Islet of Langerhans (tissue), 1 donor: Measurements from ENCODE around the gene KCNMB4.
A peak's percentile ranks its signal among the peaks of the same experiment; 100 is the strongest.

Experiments used
- FAIRE-seq: peaks from one replicate; lab custom pipeline; 2011; peaks lifted over from hg19 to GRCh38; lab: Jason Lieb, UNC

Gene KCNMB4, protein sequence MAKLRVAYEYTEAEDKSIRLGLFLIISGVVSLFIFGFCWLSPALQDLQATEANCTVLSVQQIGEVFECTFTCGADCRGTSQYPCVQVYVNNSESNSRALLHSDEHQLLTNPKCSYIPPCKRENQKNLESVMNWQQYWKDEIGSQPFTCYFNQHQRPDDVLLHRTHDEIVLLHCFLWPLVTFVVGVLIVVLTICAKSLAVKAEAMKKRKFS

GRCh38 chr12:70365648-70366518 is at the start of gene KCNMB4:
KCNMB4 (plus strand) TSS chr12:70366290; CDS start chr12:70366735, 445 bp downstream.
- FAIRE-seq: no peak

GRCh38 chr12:70317781-70318180 is 48.3 kb upstream of the KCNMB4 start:
- FAIRE-seq: no peak

DNA sequence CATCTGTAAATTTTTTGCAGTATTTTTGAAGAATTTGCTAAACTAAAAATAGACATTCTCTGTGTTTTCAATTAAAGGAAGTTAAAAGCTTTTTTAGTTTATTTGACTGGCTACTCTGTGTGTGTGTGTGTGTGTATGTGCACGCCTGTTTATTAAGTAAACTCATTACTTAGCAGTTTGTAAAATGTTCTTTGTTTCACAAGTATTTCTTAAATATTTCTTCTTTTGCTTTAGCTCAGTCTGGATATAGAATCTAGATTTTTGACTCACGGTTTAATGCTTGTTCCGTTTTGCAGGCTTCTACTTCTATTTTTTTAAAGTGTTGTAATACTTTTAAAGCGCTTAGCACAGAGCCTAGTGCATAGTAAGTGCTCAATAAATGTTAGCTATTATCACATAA is 46.5 kb upstream of the KCNMB4 start:
- FAIRE-seq: peak; percentile 79

DNA sequence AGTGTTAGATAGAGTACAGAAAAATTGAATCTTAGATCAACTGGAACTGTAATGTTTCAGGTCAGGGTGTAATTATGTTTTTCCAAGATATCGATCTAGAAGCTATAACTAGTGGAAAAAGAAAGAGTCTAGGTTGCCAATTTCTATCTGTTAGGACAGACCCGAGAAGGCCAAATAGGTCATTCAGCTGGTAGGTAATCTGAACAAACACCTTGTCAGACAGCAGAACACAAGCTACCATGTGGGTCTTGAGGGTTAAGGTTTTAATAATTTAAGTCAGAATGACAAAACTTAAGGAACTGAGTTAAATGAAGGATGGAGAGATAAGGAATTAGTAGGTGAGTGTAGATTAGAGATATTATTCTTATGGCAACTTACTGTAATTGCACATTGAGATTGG is 44.9 kb upstream of the KCNMB4 start:
- FAIRE-seq: no peak

- FAIRE-seq: no peak
Observed at GRCh38 chr12:70327541-70327940, 38.5 kb upstream of the KCNMB4 start.

DNA sequence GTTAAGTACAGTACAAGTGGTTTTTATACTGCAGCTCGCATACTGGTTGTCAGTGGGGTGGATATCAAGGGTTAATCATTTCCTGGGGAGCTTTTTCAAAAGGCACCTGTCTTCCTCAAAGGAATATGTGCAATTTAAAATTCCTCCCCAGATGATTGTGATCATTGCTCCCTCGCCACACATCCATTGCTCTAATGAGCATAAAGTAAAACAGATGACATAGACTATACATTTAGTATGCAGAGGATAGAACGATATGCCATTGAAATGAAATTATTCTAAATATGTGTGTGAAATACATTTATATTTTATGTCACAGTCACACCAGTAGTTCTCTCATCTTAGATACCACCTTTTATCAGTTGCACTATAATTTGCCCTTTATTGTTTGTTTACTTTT is 36.4 kb upstream of the KCNMB4 start:
- FAIRE-seq: no peak

DNA sequence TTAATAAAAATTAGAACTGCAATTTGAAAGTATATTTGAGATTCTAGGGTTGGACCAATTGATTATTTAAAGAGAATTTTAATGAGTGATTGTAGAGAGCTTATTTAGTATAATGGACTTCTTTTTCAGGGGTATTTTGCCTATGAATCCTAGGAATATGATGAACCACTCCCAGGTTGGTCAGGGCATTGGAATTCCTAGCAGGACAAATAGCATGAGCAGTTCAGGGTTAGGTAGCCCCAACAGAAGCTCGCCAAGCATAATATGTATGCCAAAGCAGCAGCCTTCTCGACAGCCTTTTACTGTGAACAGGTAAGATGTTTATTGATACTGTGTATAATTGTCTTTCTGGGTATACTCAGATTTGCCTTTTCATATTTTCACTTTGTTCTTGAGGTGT is 35.9 kb upstream of the KCNMB4 start:
- FAIRE-seq: no peak

DNA sequence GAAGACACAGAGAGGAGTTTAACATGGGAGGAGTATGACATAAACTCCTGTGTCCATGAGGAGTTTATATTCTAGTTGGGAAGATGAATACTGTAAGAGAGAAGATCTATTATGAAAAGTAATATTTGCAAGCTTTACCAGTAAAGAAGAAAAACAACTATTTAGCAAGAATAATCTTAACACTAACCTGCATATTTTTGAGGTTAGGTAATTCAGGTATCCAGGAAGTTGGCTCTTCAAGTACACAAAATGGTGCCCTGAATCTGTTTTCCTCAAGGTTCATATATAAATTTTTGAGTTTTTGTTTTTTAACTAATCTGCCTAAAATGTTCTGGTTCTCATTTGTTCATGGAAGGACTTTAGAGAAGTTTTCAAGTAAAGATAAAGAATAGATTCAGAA is 33.9 kb upstream of the KCNMB4 start:
- peak; percentile 68 for FAIRE-seq

DNA sequence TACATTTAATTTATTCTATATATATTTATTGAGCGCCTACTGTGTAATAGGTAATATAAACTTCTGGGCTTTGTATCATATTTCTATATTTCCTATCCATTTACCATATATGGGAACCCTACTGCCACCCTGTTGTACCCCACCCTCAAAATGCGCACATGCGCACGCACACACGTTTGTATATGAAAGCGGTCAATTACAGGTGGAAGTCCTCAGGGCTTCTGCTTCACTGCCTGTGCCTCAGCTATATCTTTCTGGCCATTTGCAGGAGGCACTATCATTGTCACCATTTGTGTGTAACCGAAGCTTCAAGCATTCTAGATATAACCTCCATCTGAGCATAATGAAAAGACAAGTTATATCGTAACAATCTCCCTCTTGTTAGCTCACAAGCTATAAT is 31.3 kb upstream of the KCNMB4 start:
- FAIRE-seq: no peak

DNA sequence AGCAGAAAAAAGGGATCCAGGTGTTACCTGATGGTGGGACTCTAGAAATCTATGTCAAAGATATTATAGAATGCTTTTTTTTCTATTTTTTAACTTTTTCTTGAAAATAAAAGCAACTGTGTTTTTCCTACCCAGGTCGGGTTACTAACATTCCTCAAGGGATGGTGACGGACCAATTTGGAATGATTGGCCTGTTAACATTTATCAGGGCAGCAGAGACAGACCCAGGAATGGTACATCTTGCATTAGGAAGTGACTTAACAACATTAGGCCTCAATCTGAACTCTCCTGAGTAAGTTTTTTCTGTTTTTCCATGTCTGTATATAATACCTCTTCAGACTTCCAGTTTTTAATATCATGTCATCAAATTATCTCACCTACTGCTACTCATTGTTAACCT is 27.6 kb upstream of the KCNMB4 start:
- FAIRE-seq: no peak

DNA sequence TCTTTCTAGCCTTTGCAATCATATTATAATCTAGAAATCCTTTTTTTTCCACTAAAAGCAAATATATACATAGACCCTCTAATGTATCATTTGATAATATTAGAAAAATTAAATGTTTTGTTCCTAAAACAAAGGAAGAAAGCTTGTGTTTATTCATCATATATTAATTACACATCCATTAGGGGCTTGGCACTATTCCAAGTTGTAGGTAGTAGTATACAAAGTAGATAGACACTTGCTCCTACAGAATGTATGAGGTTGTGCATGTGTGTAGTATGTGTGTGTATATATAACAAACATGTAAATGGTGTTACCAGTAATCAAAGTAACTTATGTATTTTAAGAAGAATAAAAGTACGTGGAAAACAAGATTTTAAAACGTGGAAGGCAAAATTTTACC is 15.0 kb upstream of the KCNMB4 start:
- FAIRE-seq: no peak

- no peak for FAIRE-seq
Observed at GRCh38 chr12:70353780-70354660, 12.1 kb upstream of the KCNMB4 start.

DNA sequence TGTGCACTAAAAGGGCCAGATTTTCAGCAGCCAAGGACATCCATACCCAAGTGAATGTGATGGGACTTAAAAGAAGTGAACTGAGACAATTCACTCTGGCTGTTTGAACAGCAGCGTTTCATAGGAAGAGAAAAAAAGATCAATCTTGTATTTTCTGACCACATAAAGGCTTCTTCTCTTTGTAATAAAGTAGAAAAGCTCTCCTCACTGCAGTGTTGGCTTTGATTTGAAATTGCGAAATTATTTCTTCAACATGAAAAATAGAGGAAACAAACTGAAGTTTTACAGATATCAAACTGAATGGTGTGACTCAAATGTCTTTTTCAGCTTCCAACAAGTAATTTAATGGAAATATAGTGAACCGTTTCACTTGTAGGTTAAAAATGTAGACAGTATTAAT is 11.3 kb upstream of the KCNMB4 start:
- FAIRE-seq: no peak

DNA sequence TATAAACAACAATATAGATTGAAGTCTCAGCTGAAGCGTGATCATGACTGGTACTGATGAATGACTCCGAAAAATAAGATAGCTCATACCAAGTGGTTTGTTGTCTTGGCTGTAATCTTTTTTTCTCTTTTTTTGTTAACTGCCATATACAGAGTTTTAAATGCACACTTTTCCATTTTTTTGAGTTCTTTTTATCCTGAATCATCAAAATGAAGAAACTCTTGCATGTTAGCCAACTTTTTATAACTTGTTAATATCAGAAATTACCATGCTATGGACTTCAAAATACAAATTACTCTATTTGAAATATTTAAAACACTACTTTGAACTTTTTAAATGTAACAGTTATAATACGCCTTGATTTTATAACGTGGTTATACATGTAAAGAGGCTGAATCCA is 10.1 kb upstream of the KCNMB4 start:
- FAIRE-seq: no peak

- FAIRE-seq: no peak
Observed at GRCh38 chr12:70359458-70360197, 6.5 kb upstream of the KCNMB4 start.

- peak; percentile 68 for FAIRE-seq
Observed at GRCh38 chr12:70360218-70360617, 5.9 kb upstream of the KCNMB4 start.

DNA sequence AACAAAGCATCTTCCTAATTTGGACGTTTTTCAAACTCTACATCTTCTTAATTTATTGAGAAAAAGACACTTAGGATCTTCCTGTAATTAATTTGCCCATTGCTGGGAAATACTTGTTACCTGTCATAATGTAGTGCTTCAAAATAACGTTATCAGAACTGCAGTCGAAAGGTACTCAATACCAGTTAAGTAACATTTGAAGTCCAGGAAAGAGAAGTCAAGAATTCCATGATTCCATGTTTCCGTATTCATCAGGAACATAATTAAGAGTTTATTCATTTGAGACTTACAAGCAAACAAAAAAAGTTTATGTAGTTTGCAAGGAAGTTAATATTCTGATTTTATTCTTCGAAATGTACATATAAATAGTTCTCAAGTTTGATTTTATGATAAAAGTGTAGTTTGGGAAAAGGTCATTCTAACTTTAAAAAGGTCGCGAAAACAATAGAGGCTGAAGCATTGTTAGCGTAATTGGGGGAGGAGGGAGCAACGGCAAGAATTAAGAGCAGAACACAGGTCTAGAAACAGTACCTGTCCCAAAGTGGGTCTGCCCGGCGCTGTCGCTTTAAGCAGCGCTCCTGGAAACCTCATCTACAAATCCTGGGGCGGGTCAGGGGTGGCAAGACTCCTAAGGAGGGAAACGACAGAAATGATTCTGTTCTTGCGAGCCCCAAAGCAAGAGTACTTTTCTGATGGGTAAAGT is 1.2 kb upstream of the KCNMB4 start:
- peak; percentile 21 for FAIRE-seq

DNA sequence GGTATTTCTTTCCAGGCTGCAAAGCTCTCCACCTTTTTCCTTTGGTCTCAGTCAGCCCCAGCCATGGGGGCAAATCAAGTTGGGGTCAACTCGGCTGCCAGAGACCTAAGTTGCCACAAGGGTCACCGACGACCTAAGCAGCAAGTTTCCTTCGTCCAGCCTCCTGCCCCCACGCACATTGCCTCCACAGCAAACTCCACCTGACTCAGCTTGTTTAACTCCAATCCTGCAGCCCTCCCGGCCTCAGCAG is 767 bp upstream of the KCNMB4 start:
- no peak for FAIRE-seq

DNA sequence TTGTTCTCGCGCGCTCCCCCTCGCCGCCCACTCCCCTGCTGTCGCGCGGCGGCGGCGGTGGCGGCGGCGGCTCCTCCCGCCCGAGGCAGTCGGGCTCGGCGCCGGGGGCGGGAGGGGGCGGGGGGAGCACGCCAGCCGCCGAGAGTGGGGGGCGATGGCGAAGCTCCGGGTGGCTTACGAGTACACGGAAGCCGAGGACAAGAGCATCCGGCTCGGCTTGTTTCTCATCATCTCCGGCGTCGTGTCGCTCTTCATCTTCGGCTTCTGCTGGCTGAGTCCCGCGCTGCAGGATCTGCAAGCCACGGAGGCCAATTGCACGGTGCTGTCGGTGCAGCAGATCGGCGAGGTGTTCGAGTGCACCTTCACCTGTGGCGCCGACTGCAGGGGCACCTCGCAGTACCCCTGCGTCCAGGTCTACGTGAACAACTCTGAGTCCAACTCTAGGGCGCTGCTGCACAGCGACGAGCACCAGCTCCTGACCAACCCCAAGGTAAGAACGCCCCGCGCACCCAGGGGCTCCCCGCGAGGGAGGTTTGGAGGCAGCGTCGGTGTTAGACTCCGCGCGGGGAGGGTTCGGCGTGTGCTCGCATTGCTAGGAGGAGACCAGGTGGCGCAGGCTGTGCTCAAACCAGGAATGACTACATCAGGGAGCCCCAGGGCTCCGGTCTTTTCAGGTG is 629 bp downstream of the KCNMB4 start:
- no peak for FAIRE-seq

DNA sequence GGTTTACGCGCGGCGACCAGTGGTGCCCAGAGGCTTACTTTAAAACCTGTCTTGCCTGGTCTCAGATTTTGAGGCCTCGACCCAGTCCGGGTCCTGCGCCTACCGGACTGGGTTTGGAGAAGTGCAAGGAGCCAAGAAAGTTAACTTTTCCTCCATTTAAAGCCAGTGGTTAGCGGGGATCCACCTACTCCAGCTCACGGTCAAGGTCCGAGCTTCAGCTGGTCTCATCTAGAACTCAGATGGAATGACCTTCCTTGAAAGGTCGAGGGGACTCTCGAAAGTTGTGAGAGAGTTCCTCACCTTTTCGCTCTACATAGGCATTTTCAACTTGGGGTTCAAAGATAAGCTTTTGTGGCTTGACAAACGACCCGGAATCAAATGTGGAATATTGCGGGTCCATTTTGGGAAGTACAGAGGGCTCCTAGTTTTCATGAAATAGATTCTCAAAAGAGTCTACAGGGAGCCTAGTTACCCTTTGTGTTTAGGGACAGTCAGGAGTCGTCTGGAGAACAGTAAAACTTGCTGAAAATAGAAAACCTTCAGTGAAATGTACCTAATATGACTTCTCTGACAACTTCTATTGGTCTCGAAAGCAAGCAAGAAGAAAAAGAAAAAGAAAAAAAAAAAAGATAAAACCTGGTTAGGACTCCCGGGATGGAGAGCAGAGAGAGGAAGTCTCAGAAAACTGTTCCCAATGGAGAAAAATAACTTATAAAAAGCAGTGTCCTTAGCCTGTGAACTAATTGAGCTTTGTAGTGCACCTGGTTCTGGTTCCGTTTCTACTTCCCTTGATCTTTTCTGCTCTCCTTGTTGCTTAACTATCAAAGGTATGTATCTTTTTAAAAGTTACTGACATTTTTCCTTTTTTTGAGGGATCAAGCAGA is 1.4 kb downstream of the KCNMB4 start:
- peak; percentile 47 for FAIRE-seq
